Endothelial cell of umbilical vein (primary cell): Measurements from ENCODE around the gene PAX5. TPM values are rescaled to one million over a fixed set of nuclear protein-coding genes. Genes with fewer than 3 reads are reported as not detected.

Experiments used
- BruUV-seq: library from RNA; stranded (reverse); fragments of 400-500 nt; replicated peaks from 2 replicates; lab custom pipeline; 2021; lab: Mats Ljungman, UMichigan
- CTCF ChIA-PET: fragments of 300-600, 350-600 bp; sonication (Branson Sonifier 250); formaldehyde crosslinking; loops from one replicate; lab custom pipeline; 2021; ENCODE audit warnings: antibody characterized with exemption, inconsistent platforms; lab: Charles Lee
- POLR2A ChIA-PET: fragments of 300-600, 350-600 bp; sonication (Branson Sonifier 250); formaldehyde crosslinking; loops from one replicate; lab custom pipeline; 2021; ENCODE audit warnings: antibody characterized with exemption, inconsistent platforms; lab: Charles Lee
- DNase-seq: peaks from one replicate; pipeline ENCODE4 v3.0.0-alpha.2; 2011; ENCODE audit warnings: low read depth, low spot score
- FAIRE-seq: peaks from 2 replicates; lab custom pipeline; 2011; peaks lifted over from hg19 to GRCh38; lab: Jason Lieb, UNC
- H2AFZ ChIP-seq: 2 replicates; pipeline ENCODE4 v1.6.0; 2012; ENCODE audit warnings: low read depth, low read length, control low read depth, inconsistent platforms
- H3K27ac ChIP-seq: 2 replicates; pipeline ENCODE4 v1.5.1; 2011; ENCODE audit warnings: low read depth, mild to moderate bottlenecking, control low read depth, low read length, moderate library complexity; ENCODE audit not compliant: insufficient read depth
- H3K27me3 ChIP-seq, 2 experiments: 2 replicates each; pipeline versions ENCODE4 v1.6.0 to v1.6.1; 2011; ENCODE audit warnings: low read length in 2 of 2, mixed read lengths in 1 of 2; ENCODE audit not compliant: control insufficient read depth in 2 of 2, insufficient read depth in 2 of 2
- H3K36me3 ChIP-seq, 2 experiments: 2 replicates in 1 of 2; 3 replicates in 1 of 2; pipeline ENCODE4 v1.5.1; 2011; ENCODE audit warnings: low read length in 2 of 2, mild to moderate bottlenecking in 1 of 2, moderate library complexity in 1 of 2; ENCODE audit not compliant: control insufficient read depth in 2 of 2, insufficient read depth in 2 of 2; ENCODE audit errors: extremely low read depth in 1 of 2
- H3K4me1 ChIP-seq: 3 replicates; pipeline ENCODE4 v1.5.1; 2011; ENCODE audit warnings: mild to moderate bottlenecking, low read length; ENCODE audit not compliant: control insufficient read depth, insufficient read depth; ENCODE audit errors: extremely low read depth
- H3K4me2 ChIP-seq: 2 replicates; pipeline ENCODE4 v1.6.1; 2011; ENCODE audit warnings: low read length, control low read depth, mixed read lengths; ENCODE audit not compliant: insufficient read depth
- H3K4me3 ChIP-seq, 3 experiments: fragments of 200-600 bp in 1 of 3; sonication (generic), shearing (Covaris generic) in 1 of 3; replicated peaks in 1 of 3; 2 replicates each; pipeline ENCODE4 v1.5.1; 2011 to 2016; ENCODE audit warnings: control low read depth in 3 of 3, low read length in 3 of 3, mild to moderate bottlenecking in 2 of 3, inconsistent platforms in 1 of 3, low read depth in 1 of 3, moderate library complexity in 1 of 3; ENCODE audit not compliant: insufficient read depth in 1 of 3
- H3K79me2 ChIP-seq: 2 replicates; pipeline ENCODE4 v1.6.0; 2012; ENCODE audit warnings: low read length, inconsistent platforms; ENCODE audit not compliant: control insufficient read depth, insufficient read depth
- H3K9ac ChIP-seq: replicated peaks from 2 replicates; pipeline ENCODE3; 2011; ENCODE audit warnings: low read length, control low read depth; ENCODE audit not compliant: insufficient read depth; ENCODE audit errors: extremely low read depth
- H3K9me1 ChIP-seq: replicated peaks from 3 replicates; pipeline ENCODE4 v1.6.0; 2011; ENCODE audit warnings: mild to moderate bottlenecking, low read length; ENCODE audit not compliant: control insufficient read depth, insufficient read depth; ENCODE audit errors: extremely low read depth
- H3K9me3 ChIP-seq: replicated peaks from 2 replicates; pipeline ENCODE4 v1.5.1; 2012; ENCODE audit warnings: low read length, inconsistent platforms; ENCODE audit not compliant: control insufficient read depth, insufficient read depth
- H4K20me1 ChIP-seq: replicated peaks from 2 replicates; pipeline ENCODE3; 2011; ENCODE audit warnings: mild to moderate bottlenecking, low read length; ENCODE audit not compliant: control insufficient read depth, insufficient read depth; ENCODE audit errors: extremely low read depth
- EZH2 ChIP-seq: IDR thresholded peaks from 2 replicates; pipeline ENCODE4 v1.6.1; 2012; ENCODE audit warnings: borderline replicate concordance, low read depth, mild to moderate bottlenecking, moderate library complexity, low read length, inconsistent platforms; ENCODE audit not compliant: severe bottlenecking
- FOS ChIP-seq: IDR thresholded peaks from 2 replicates; pipeline ENCODE4 v1.6.1; 2011; ENCODE audit warnings: mild to moderate bottlenecking, low read length, moderate library complexity, borderline replicate concordance; ENCODE audit not compliant: insufficient read depth
- GATA2 ChIP-seq: IDR thresholded peaks from 2 replicates; pipeline ENCODE4 v1.7.0; 2011; ENCODE audit warnings: low read depth, mild to moderate bottlenecking, moderate library complexity, mixed read lengths, low read length; ENCODE audit not compliant: insufficient read length, insufficient read depth
- JUN ChIP-seq: IDR thresholded peaks from 2 replicates; pipeline ENCODE4 v1.6.1; 2011; ENCODE audit warnings: borderline replicate concordance, low read depth; ENCODE audit not compliant: insufficient read length, insufficient read depth
- POLR2A ChIP-seq: IDR thresholded peaks from 2 replicates; pipeline ENCODE4 v1.6.1; 2012; ENCODE audit warnings: low read depth, mild to moderate bottlenecking, control low read depth, low read length
- POLR2AphosphoS5 ChIP-seq: IDR thresholded peaks from 2 replicates; pipeline ENCODE4 v1.6.1; 2012; ENCODE audit warnings: low read depth, mild to moderate bottlenecking, control low read depth, low read length, moderate library complexity; ENCODE audit not compliant: insufficient read depth
- dilution Hi-C: fragments of 300-500 bp; cut with MboI; formaldehyde crosslinking; loops from one replicate; pipeline ENCODE4 v1.15.0; 2019; ENCODE audit warnings: low sequenced_read_pairs; ENCODE audit not compliant: extremely low pct_ligation_motif_present
- intact Hi-C: fragments of 100-400 bp; cut with micrococcal nuclease; formaldehyde crosslinking; loops from one replicate; pipeline ENCODE4 v1.10.0; 2022
- polyA plus RNA-seq, 4 experiments: library from polyadenylated mRNA; depleted of rRNA in 3 of 4; stranded (reverse) in 3 of 4; unstranded in 1 of 4; fragments of >200 nt; gene quantifications; 2 replicates each; pipeline versions ENCODE4 v1.2.1 to v1.2.3, GENCODE V29; 2011 to 2012; ENCODE audit warnings: missing spikeins in 1 of 4
- total RNA-seq: library from RNA; stranded (reverse); gene quantifications from 2 replicates; pipeline ENCODE4 v1.2.3, GENCODE V29; 2021
- TF ChIP-seq, protein P1 (sequence below), 2 donors: IDR thresholded peaks; 1 replicate in 1 of 2; 2 replicates in 1 of 2; pipeline ENCODE4 v1.5.1; 2011; ENCODE audit warnings: low read length in 2 of 2, mild to moderate bottlenecking in 2 of 2, moderate library complexity in 2 of 2, control low read depth in 1 of 2, inconsistent platforms in 1 of 2, low read depth in 1 of 2; ENCODE audit not compliant: insufficient read depth in 1 of 2; ENCODE audit errors: extremely low read depth in 1 of 2
- TF ChIP-seq, protein P2 (sequence below): IDR thresholded peaks from 2 replicates; pipeline ENCODE4 v1.6.1; 2011; ENCODE audit not compliant: insufficient read depth, insufficient read length

PAX5 gene
- total and polyA plus RNA-seq, 2 donors (not counting 3 experiments of a cell fraction or from before 2014, with no cell fraction given), result not detected

DNA sequence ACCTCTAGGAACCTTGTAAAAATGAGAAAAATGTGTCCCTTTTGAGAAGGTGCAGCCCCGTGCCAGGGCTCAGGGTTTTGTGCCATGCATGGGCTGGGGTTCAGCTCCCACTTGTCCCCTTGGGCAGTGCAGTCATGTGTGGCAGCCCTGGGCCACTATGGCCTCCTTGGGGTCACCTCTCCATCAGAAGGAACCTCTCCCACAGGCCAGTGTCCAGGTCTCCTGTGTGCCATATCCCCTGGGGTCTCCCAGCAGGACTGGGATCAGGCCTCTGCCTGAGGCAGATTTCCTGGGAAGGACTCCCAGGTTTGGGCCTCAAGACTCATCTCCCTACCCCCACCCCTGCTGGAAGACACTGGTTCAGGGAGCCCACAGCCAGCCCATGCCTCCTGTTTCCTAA, 189.1 kb downstream of the PAX5 start:
- dilution Hi-C loops (no loop called here), intact Hi-C loops (no loop called here)
- BruUV-seq, result no TSS peak
- Histone ChIP-seq H3K9ac (no peak overlapping the region), H3K4me1 (no peaks in the 10 kb centered on the region), H4K20me1 (no peaks in the 10 kb centered on the region), H3K4me3 (no peak overlapping the region), H3K36me3 (no peaks in the 10 kb centered on the region), H3K4me2 (no peak overlapping the region), H3K79me2 (no peaks in the 10 kb centered on the region), H3K9me3 (no peaks in the 10 kb centered on the region), H3K27ac (no peak overlapping the region), H3K27me3 (peaks cover 0 to 4% of the 10 kb centered on the region in 2 experiments), H2AFZ (no peak overlapping the region), H3K9me1 (no peaks in the 10 kb centered on the region)
- CTCF ChIA-PET, result no interaction called here
- no peak for FAIRE-seq
- TF ChIP-seq, protein P1, sequence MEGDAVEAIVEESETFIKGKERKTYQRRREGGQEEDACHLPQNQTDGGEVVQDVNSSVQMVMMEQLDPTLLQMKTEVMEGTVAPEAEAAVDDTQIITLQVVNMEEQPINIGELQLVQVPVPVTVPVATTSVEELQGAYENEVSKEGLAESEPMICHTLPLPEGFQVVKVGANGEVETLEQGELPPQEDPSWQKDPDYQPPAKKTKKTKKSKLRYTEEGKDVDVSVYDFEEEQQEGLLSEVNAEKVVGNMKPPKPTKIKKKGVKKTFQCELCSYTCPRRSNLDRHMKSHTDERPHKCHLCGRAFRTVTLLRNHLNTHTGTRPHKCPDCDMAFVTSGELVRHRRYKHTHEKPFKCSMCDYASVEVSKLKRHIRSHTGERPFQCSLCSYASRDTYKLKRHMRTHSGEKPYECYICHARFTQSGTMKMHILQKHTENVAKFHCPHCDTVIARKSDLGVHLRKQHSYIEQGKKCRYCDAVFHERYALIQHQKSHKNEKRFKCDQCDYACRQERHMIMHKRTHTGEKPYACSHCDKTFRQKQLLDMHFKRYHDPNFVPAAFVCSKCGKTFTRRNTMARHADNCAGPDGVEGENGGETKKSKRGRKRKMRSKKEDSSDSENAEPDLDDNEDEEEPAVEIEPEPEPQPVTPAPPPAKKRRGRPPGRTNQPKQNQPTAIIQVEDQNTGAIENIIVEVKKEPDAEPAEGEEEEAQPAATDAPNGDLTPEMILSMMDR (IDR thresholded peaks at IDR 0.05; ENCODE audit: extremely low read depth in 1 of 2, insufficient read depth in 1 of 2, low read depth in 1 of 2, low read length in 2 of 2), result no peak
- TF ChIP-seq POLR2AphosphoS5, result no peak
- TF ChIP-seq FOS, result no peak
- TF ChIP-seq, protein P2, sequence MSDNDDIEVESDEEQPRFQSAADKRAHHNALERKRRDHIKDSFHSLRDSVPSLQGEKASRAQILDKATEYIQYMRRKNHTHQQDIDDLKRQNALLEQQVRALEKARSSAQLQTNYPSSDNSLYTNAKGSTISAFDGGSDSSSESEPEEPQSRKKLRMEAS, result no peak
- no peak for TF ChIP-seq POLR2A
- TF ChIP-seq JUN, result no peak
- TF ChIP-seq GATA2, result no peak
- no peak for TF ChIP-seq EZH2
- no peak for DNase-seq
- POLR2A ChIA-PET, result no interaction called here
